ENCODE data around the gene MRPS14. TPM values are rescaled to one million over a fixed set of nuclear protein-coding genes. Genes with fewer than 3 reads are reported as not detected.
A peak's percentile ranks its signal among the peaks of the same experiment; 100 is the strongest.

MRPS14 gene
- 25.3 TPM for polyA plus RNA-seq (2013, experiment 1 of 2)
- 29.2 TPM for polyA plus RNA-seq (2013, experiment 2 of 2)

GRCh38 chr1:175023043-175023921, at the start of gene MRPS14:
MRPS14 (minus strand) TSS chr1:175023425; CDS start chr1:175023408, 17 bp downstream.
- H3K9me3 ChIP-seq (ENCODE audit: insufficient read depth, low read depth, low read length) = no peaks in the 10 kb centered on the region
- peaks cover 4% of the 10 kb centered on the region for H3K36me3 ChIP-seq (ENCODE audit: insufficient read depth, low read length)
- 3% methylated on average over 42 of the region's 42 CpGs for WGBS
- peak within 1 kb of the TSS; percentile 86 for H3K9ac ChIP-seq (ENCODE audit: low read depth, low read length)
- no peaks in the 10 kb centered on the region for H3K27me3 ChIP-seq (ENCODE audit: insufficient read depth, low read length)
- H3K4me3 ChIP-seq (ENCODE audit: low read length) = peak within 1 kb of the TSS; percentile 94
- peak within 1 kb of the TSS; percentile 61 for H3K27ac ChIP-seq (ENCODE audit: low read depth, low read length)
- H3K4me1 ChIP-seq (ENCODE audit: insufficient read depth, low read length) = no peaks in the 10 kb centered on the region

GRCh38 chr1:175072099-175072951, 49.1 kb upstream of the MRPS14 start:
- Histone ChIP-seq H3K4me3 (ENCODE audit: low read length) (no peak overlapping the region), H3K36me3 (ENCODE audit: insufficient read depth, low read length) (no peaks in the 10 kb centered on the region), H3K27me3 (ENCODE audit: insufficient read depth, low read length) (no peaks in the 10 kb centered on the region), H3K9me3 (ENCODE audit: insufficient read depth, low read depth, low read length) (no peaks in the 10 kb centered on the region), H3K4me1 (ENCODE audit: insufficient read depth, low read length) (peaks cover 24% of the 10 kb centered on the region), H3K27ac (ENCODE audit: low read depth, low read length) (no peak overlapping the region; the same call in 1 of the 2 replicates), H3K9ac (ENCODE audit: low read depth, low read length) (no peak overlapping the region)
- WGBS = 47% methylated on average over 9 of the region's 10 CpGs

- Histone ChIP-seq H3K9ac (ENCODE audit: low read depth, low read length) (no peak overlapping the region), H3K4me1 (ENCODE audit: insufficient read depth, low read length) (peaks cover 24% of the 10 kb centered on the region), H3K9me3 (ENCODE audit: insufficient read depth, low read depth, low read length) (no peaks in the 10 kb centered on the region), H3K27ac (ENCODE audit: low read depth, low read length) (no peak overlapping the region; the same call in 1 of the 2 replicates), H3K4me3 (ENCODE audit: low read length) (no peak overlapping the region), H3K36me3 (ENCODE audit: insufficient read depth, low read length) (no peaks in the 10 kb centered on the region), H3K27me3 (ENCODE audit: insufficient read depth, low read length) (no peaks in the 10 kb centered on the region)
- WGBS = 78% methylated on average over 1 of the region's 3 CpGs
Measured at GRCh38 chr1:175071276-175071943, 48.2 kb upstream of the MRPS14 start.

GRCh38 chr1:175070818-175071217, 47.6 kb upstream of the MRPS14 start:
- H3K4me1 ChIP-seq (ENCODE audit: insufficient read depth, low read length) = peaks cover 24% of the 10 kb centered on the region
- H3K9ac ChIP-seq (ENCODE audit: low read depth, low read length) = no peak overlapping the region
- H3K4me3 ChIP-seq (ENCODE audit: low read length) = no peak overlapping the region
- no peaks in the 10 kb centered on the region for H3K27me3 ChIP-seq (ENCODE audit: insufficient read depth, low read length)
- H3K27ac ChIP-seq (ENCODE audit: low read depth, low read length) = no peak overlapping the region
- no peaks in the 10 kb centered on the region for H3K9me3 ChIP-seq (ENCODE audit: insufficient read depth, low read depth, low read length)
- no peaks in the 10 kb centered on the region for H3K36me3 ChIP-seq (ENCODE audit: insufficient read depth, low read length)

- H3K9ac ChIP-seq (ENCODE audit: low read depth, low read length) = no peak within 1 kb of the TSS
- WGBS = 89% methylated on average over 9 of the region's 9 CpGs
Measured at GRCh38 chr1:175067362-175068106, 44.3 kb upstream of the MRPS14 start, which contains the start of gene TNN. TNN (plus strand) TSS chr1:175067833; CDS start chr1:175077419, 9,586 bp downstream.

GRCh38 chr1:175062858-175063257, 39.6 kb upstream of the MRPS14 start:
- Histone ChIP-seq H3K4me3 (ENCODE audit: low read length) (no peak overlapping the region), H3K4me1 (ENCODE audit: insufficient read depth, low read length) (no peaks in the 10 kb centered on the region), H3K27me3 (ENCODE audit: insufficient read depth, low read length) (no peaks in the 10 kb centered on the region), H3K27ac (ENCODE audit: low read depth, low read length) (no peak overlapping the region), H3K9me3 (ENCODE audit: insufficient read depth, low read depth, low read length) (no peaks in the 10 kb centered on the region), H3K9ac (ENCODE audit: low read depth, low read length) (no peak overlapping the region), H3K36me3 (ENCODE audit: insufficient read depth, low read length) (no peaks in the 10 kb centered on the region)
- WGBS = 81% methylated on average over 2 of the region's 2 CpGs

More at GRCh38 chr1:175067362-175068106, 44.3 kb upstream of the MRPS14 start, which contains the start of gene TNN:
- no peak within 1 kb of the TSS for H3K27ac ChIP-seq (ENCODE audit: low read depth, low read length)
- no peaks in the 10 kb centered on the region for H3K36me3 ChIP-seq (ENCODE audit: insufficient read depth, low read length)
- no peak within 1 kb of the TSS for H3K4me3 ChIP-seq (ENCODE audit: low read length)
- no peaks in the 10 kb centered on the region for H3K9me3 ChIP-seq (ENCODE audit: insufficient read depth, low read depth, low read length)
- H3K4me1 ChIP-seq (ENCODE audit: insufficient read depth, low read length) = peaks cover 9% of the 10 kb centered on the region
- no peaks in the 10 kb centered on the region for H3K27me3 ChIP-seq (ENCODE audit: insufficient read depth, low read length)

GRCh38 chr1:175062339-175062738, 39.1 kb upstream of the MRPS14 start:
- Histone ChIP-seq H3K9me3 (ENCODE audit: insufficient read depth, low read depth, low read length) (no peaks in the 10 kb centered on the region), H3K9ac (ENCODE audit: low read depth, low read length) (no peak overlapping the region), H3K27ac (ENCODE audit: low read depth, low read length) (no peak overlapping the region), H3K4me1 (ENCODE audit: insufficient read depth, low read length) (no peaks in the 10 kb centered on the region), H3K36me3 (ENCODE audit: insufficient read depth, low read length) (no peaks in the 10 kb centered on the region), H3K27me3 (ENCODE audit: insufficient read depth, low read length) (no peaks in the 10 kb centered on the region), H3K4me3 (ENCODE audit: low read length) (no peak overlapping the region)
- WGBS = 96% methylated on average over 1 of the region's 1 CpG

- no peak overlapping the region for H3K27ac ChIP-seq (ENCODE audit: low read depth, low read length)
- 89% methylated on average over 3 of the region's 3 CpGs for WGBS
- H3K4me1 ChIP-seq (ENCODE audit: insufficient read depth, low read length) = no peaks in the 10 kb centered on the region
- no peak overlapping the region for H3K9ac ChIP-seq (ENCODE audit: low read depth, low read length)
- H3K4me3 ChIP-seq (ENCODE audit: low read length) = no peak overlapping the region
- H3K36me3 ChIP-seq (ENCODE audit: insufficient read depth, low read length) = no peaks in the 10 kb centered on the region
- no peaks in the 10 kb centered on the region for H3K27me3 ChIP-seq (ENCODE audit: insufficient read depth, low read length)
- H3K9me3 ChIP-seq (ENCODE audit: insufficient read depth, low read depth, low read length) = no peaks in the 10 kb centered on the region
Measured at GRCh38 chr1:175054736-175055135, 31.5 kb upstream of the MRPS14 start.

GRCh38 chr1:175050992-175051391, 27.8 kb upstream of the MRPS14 start:
- Histone ChIP-seq H3K9me3 (ENCODE audit: insufficient read depth, low read depth, low read length) (no peaks in the 10 kb centered on the region), H3K4me1 (ENCODE audit: insufficient read depth, low read length) (no peaks in the 10 kb centered on the region), H3K9ac (ENCODE audit: low read depth, low read length) (no peak overlapping the region), H3K27ac (ENCODE audit: low read depth, low read length) (no peak overlapping the region), H3K4me3 (ENCODE audit: low read length) (no peak overlapping the region), H3K27me3 (ENCODE audit: insufficient read depth, low read length) (no peaks in the 10 kb centered on the region), H3K36me3 (ENCODE audit: insufficient read depth, low read length) (no peaks in the 10 kb centered on the region)
- WGBS = 97% methylated on average over 1 of the region's 2 CpGs

GRCh38 chr1:175045519-175045918, 22.3 kb upstream of the MRPS14 start:
- H3K9ac ChIP-seq (ENCODE audit: low read depth, low read length) = no peak overlapping the region
- 97% methylated on average over 27 of the region's 32 CpGs for WGBS
- no peaks in the 10 kb centered on the region for H3K9me3 ChIP-seq (ENCODE audit: insufficient read depth, low read depth, low read length)
- H3K4me1 ChIP-seq (ENCODE audit: insufficient read depth, low read length) = no peaks in the 10 kb centered on the region
- no peaks in the 10 kb centered on the region for H3K36me3 ChIP-seq (ENCODE audit: insufficient read depth, low read length)
- no peak overlapping the region for H3K4me3 ChIP-seq (ENCODE audit: low read length)
- H3K27ac ChIP-seq (ENCODE audit: low read depth, low read length) = no peak overlapping the region
- H3K27me3 ChIP-seq (ENCODE audit: insufficient read depth, low read length) = no peaks in the 10 kb centered on the region

Data from HUES64 (cell line).